ENCODE results near the gene KLHL9.

Gene KLHL9

GRCh38 chr9:21294364-21294774 lies 40.8 kb downstream of the KLHL9 start:
- DNase-seq (ENCODE audit: extremely low read depth, low read depth), result no peak
- TF ChIP-seq CTCF (IDR thresholded peaks at IDR 0.05; ENCODE audit: low read depth, low read length), result no peak

GRCh38 chr9:21289848-21290247 lies 45.4 kb downstream of the KLHL9 start:
- TF ChIP-seq CTCF (IDR thresholded peaks at IDR 0.05; ENCODE audit: low read depth, low read length), result no peak

GRCh38 chr9:21287280-21287679 lies 47.9 kb downstream of the KLHL9 start:
- TF ChIP-seq CTCF (IDR thresholded peaks at IDR 0.05; ENCODE audit: low read depth, low read length), result no peak
- DNase-seq (ENCODE audit: extremely low read depth, low read depth), result no peak

More at GRCh38 chr9:21289848-21290247, 45.4 kb downstream of the KLHL9 start:
- no peak for DNase-seq (ENCODE audit: extremely low read depth, low read depth)

GRCh38 chr9:21286659-21287058 lies 48.5 kb downstream of the KLHL9 start:
- no peak for TF ChIP-seq CTCF (IDR thresholded peaks at IDR 0.05; ENCODE audit: low read depth, low read length)
- no peak for DNase-seq (ENCODE audit: extremely low read depth, low read depth)

- DNase-seq (ENCODE audit: extremely low read depth, low read depth), result no peak
- TF ChIP-seq CTCF (IDR thresholded peaks at IDR 0.05; ENCODE audit: low read depth, low read length), result no peak
Observed at GRCh38 chr9:21286099-21286498, 49.1 kb downstream of the KLHL9 start.

- no peak for TF ChIP-seq CTCF (IDR thresholded peaks at IDR 0.05; ENCODE audit: low read depth, low read length)
- DNase-seq (ENCODE audit: extremely low read depth, low read depth), result no peak
Observed at GRCh38 chr9:21281275-21281674, 53.9 kb downstream of the KLHL9 start.

All from AG09319 (cell line).